Measurements from ENCODE around the gene NNT. TPM values are rescaled to one million over a fixed set of nuclear protein-coding genes. Genes with fewer than 3 reads are reported as not detected.

NNT gene
- total and polyA plus RNA-seq, 9 of the 15 experiments (the other 6 are each of a cell fraction or from before 2014, with no cell fraction given), result 21.9 to 68.6 (median 42.2) TPM

DNA sequence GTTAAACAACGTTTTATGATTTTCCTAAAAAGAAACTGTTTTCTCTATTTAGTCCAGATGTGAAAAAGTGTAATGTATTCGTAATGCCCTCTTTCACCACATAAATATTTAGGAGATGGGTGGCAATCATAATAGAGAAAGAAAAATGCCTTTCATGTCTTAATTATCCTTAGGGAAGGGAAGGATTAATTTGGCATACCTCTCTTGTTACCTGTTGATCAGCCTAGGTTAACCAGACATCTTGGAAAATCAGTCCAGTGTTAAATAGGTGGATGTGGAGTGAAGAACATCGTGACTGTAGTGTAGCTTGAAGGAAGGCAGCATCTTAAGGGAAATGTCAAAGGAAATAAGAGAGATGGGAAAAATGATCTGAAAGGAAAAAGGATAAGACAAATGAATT, 76.2 kb downstream of the NNT start:
- WGBS (ENCODE audit: insufficient coverage, low coverage, missing lambda C conversion rate), result 49% methylated on average over 3 of the region's 3 CpGs
- in situ Hi-C loops (cut with MboI), result no loop called here
- TF ChIP-seq PCBP2 (IDR thresholded peaks at IDR 0.05; ENCODE audit: low read depth, low read length, poor library complexity, severe bottlenecking) (no peak), SLC30A9 (CRISPR knock-in tag; IDR thresholded peaks at IDR 0.05) (no peak), HDAC8 (tag; IDR thresholded peaks at IDR 0.05) (no peak)
- TF ChIP-seq, protein P1, sequence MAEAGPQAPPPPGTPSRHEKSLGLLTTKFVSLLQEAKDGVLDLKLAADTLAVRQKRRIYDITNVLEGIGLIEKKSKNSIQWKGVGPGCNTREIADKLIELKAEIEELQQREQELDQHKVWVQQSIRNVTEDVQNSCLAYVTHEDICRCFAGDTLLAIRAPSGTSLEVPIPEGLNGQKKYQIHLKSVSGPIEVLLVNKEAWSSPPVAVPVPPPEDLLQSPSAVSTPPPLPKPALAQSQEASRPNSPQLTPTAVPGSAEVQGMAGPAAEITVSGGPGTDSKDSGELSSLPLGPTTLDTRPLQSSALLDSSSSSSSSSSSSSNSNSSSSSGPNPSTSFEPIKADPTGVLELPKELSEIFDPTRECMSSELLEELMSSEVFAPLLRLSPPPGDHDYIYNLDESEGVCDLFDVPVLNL (CRISPR knock-in tag; IDR thresholded peaks at IDR 0.05; ENCODE audit: low read depth), result no peak
- TF ChIP-seq, protein P2, sequence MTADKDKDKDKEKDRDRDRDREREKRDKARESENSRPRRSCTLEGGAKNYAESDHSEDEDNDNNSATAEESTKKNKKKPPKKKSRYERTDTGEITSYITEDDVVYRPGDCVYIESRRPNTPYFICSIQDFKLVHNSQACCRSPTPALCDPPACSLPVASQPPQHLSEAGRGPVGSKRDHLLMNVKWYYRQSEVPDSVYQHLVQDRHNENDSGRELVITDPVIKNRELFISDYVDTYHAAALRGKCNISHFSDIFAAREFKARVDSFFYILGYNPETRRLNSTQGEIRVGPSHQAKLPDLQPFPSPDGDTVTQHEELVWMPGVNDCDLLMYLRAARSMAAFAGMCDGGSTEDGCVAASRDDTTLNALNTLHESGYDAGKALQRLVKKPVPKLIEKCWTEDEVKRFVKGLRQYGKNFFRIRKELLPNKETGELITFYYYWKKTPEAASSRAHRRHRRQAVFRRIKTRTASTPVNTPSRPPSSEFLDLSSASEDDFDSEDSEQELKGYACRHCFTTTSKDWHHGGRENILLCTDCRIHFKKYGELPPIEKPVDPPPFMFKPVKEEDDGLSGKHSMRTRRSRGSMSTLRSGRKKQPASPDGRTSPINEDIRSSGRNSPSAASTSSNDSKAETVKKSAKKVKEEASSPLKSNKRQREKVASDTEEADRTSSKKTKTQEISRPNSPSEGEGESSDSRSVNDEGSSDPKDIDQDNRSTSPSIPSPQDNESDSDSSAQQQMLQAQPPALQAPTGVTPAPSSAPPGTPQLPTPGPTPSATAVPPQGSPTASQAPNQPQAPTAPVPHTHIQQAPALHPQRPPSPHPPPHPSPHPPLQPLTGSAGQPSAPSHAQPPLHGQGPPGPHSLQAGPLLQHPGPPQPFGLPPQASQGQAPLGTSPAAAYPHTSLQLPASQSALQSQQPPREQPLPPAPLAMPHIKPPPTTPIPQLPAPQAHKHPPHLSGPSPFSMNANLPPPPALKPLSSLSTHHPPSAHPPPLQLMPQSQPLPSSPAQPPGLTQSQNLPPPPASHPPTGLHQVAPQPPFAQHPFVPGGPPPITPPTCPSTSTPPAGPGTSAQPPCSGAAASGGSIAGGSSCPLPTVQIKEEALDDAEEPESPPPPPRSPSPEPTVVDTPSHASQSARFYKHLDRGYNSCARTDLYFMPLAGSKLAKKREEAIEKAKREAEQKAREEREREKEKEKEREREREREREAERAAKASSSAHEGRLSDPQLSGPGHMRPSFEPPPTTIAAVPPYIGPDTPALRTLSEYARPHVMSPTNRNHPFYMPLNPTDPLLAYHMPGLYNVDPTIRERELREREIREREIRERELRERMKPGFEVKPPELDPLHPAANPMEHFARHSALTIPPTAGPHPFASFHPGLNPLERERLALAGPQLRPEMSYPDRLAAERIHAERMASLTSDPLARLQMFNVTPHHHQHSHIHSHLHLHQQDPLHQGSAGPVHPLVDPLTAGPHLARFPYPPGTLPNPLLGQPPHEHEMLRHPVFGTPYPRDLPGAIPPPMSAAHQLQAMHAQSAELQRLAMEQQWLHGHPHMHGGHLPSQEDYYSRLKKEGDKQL (CRISPR knock-in tag; IDR thresholded peaks at IDR 0.05; ENCODE audit: borderline replicate concordance), result no peak

More for the DNA sequence above, 76.2 kb downstream of the NNT start:
- no TSS peak for BruUV-seq (replicated peaks)
- FAIRE-seq (no peak), ATAC-seq (no peak), DNase-seq (ENCODE audit: extremely low read depth in 1 of 4, low spot score in 3 of 4) (no peak)
- Histone ChIP-seq H3K27ac (ENCODE audit: extremely low read depth, low read depth, low read length) (no peak overlapping the region), H3K4me2 (ENCODE audit: insufficient read depth, low read length) (no peak overlapping the region), H3K9ac (ENCODE audit: insufficient read depth in 1 of 2, low read depth in 2 of 2, low read length in 2 of 2) (no peak overlapping the region), H2AFZ (ENCODE audit: low read depth, low read length) (no peak overlapping the region), H3K9me1 (ENCODE audit: control insufficient read depth, insufficient read depth, low read length) (no peaks in the 10 kb centered on the region), H4K20me1 (replicated peaks; ENCODE audit: control insufficient read depth, insufficient read depth, low read length) (no peaks in the 10 kb centered on the region), H3K27me3 (ENCODE audit: control insufficient read depth in 2 of 2, insufficient read depth in 2 of 2, low read length in 2 of 2) (no peaks in the 10 kb centered on the region), H3K9me3 (replicated peaks; ENCODE audit: control insufficient read depth, insufficient read depth, low read depth, low read length) (no peaks in the 10 kb centered on the region), H3K4me1 (replicated peaks in 1 of 2; ENCODE audit: control insufficient read depth in 2 of 2, insufficient read depth in 2 of 2, low read length in 2 of 2) (no peaks in the 10 kb centered on the region), H3K79me2 (ENCODE audit: control insufficient read depth, insufficient read depth, low read length) (no peaks in the 10 kb centered on the region), H3K4me3 (no peak overlapping the region), H3K36me3 (ENCODE audit: control insufficient read depth, insufficient read depth, low read length) (peaks cover 18% of the 10 kb centered on the region; the same call in 2 of the 3 replicates)
- intact Hi-C loops (cut with micrococcal nuclease), result no loop called here
- ChIA-PET CTCF (ENCODE audit: low intra/inter-chr PET ratio) (no interaction called here), POLR2A (interaction anchor here (0.6 kb wide), 1 partner anchor 250 kb away, joined by 3 read pairs; no protein-coding TSS in a partner anchor)

Measured in K562 (cell line).